ENCODE data around the gene MDM2. TPM values are rescaled to one million over a fixed set of nuclear protein-coding genes. Genes with fewer than 3 reads are reported as not detected.

MDM2 gene
- total RNA-seq, 2 experiments from 2014 or later = 143 to 318 TPM

DNA sequence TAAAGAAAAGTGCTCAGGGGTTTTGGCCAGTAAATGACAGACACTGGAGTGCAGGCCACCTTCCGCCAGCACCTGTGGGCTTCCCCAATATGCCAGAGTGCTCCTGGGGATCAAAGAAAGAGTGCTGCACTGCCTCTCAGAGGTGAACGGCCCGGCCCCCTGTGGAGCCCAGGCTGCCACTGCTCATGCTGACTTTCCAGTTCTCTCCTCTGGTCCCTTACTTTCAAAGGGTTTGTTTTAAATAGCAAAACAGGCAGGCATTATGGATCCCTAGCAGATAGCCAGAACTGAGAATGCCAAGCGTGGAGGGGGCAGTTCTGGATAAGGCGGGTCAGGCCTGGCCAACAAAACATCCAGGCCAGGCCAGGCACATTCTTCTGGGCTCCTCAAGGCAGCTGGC lies 59.6 kb downstream of the MDM2 start:
- TF ChIP-seq EZH2phosphoT487 (IDR thresholded peaks at IDR 0.05; ENCODE audit: borderline replicate concordance, low read depth, low read length) = no peak
- TF ChIP-seq, protein P1, sequence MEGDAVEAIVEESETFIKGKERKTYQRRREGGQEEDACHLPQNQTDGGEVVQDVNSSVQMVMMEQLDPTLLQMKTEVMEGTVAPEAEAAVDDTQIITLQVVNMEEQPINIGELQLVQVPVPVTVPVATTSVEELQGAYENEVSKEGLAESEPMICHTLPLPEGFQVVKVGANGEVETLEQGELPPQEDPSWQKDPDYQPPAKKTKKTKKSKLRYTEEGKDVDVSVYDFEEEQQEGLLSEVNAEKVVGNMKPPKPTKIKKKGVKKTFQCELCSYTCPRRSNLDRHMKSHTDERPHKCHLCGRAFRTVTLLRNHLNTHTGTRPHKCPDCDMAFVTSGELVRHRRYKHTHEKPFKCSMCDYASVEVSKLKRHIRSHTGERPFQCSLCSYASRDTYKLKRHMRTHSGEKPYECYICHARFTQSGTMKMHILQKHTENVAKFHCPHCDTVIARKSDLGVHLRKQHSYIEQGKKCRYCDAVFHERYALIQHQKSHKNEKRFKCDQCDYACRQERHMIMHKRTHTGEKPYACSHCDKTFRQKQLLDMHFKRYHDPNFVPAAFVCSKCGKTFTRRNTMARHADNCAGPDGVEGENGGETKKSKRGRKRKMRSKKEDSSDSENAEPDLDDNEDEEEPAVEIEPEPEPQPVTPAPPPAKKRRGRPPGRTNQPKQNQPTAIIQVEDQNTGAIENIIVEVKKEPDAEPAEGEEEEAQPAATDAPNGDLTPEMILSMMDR (conservative IDR thresholded peaks at IDR 0.05; ENCODE audit: low read length) = no peak
- Histone ChIP-seq H3K79me2 (ENCODE audit: insufficient read depth, low read depth, low read length) (no peaks in the 10 kb centered on the region), H3K27ac (ENCODE audit: low read depth, low read length, poor library complexity, severe bottlenecking) (no peak overlapping the region), H4K20me1 (ENCODE audit: insufficient read depth, low read length) (no peaks in the 10 kb centered on the region), H3K4me2 (ENCODE audit: low read length) (no peak overlapping the region), H3K4me1 (ENCODE audit: insufficient read depth, low read length, poor library complexity, severe bottlenecking) (peaks cover 23% of the 10 kb centered on the region), H3K36me3 (ENCODE audit: insufficient read depth, low read length) (no peaks in the 10 kb centered on the region), H3K4me3 (ENCODE audit: low read depth, low read length, poor library complexity, severe bottlenecking) (no peak overlapping the region), H3K9me2 (ENCODE audit: insufficient read depth, low read length) (no peaks in the 10 kb centered on the region), H3K9me3 (ENCODE audit: low read length) (no peaks in the 10 kb centered on the region), H2AFZ (ENCODE audit: low read length) (no peak overlapping the region)
- BruUV-seq (replicated peaks) = no TSS peak
- CTCF ChIA-PET (ENCODE audit: unreplicated experiment) = interaction anchor here (0.7 to 0.9 kb wide), 2 partner anchors 44 to 236 kb away, joined by 3 read pairs; no protein-coding TSS in a partner anchor
- no peak for DNase-seq (ENCODE audit: low spot score)
- intact Hi-C loops (cut with micrococcal nuclease; ENCODE audit: unreplicated experiment) = loop anchor here (5.0 kb wide), 1 partner anchor 290 kb away; no protein-coding TSS in a partner anchor
- POLR2A ChIA-PET = interaction anchor here (0.5 to 1.9 kb wide), 7 partner anchors 9 to 207 kb away, joined by 3 to 7 read pairs (median 4); no protein-coding TSS in a partner anchor

DNA sequence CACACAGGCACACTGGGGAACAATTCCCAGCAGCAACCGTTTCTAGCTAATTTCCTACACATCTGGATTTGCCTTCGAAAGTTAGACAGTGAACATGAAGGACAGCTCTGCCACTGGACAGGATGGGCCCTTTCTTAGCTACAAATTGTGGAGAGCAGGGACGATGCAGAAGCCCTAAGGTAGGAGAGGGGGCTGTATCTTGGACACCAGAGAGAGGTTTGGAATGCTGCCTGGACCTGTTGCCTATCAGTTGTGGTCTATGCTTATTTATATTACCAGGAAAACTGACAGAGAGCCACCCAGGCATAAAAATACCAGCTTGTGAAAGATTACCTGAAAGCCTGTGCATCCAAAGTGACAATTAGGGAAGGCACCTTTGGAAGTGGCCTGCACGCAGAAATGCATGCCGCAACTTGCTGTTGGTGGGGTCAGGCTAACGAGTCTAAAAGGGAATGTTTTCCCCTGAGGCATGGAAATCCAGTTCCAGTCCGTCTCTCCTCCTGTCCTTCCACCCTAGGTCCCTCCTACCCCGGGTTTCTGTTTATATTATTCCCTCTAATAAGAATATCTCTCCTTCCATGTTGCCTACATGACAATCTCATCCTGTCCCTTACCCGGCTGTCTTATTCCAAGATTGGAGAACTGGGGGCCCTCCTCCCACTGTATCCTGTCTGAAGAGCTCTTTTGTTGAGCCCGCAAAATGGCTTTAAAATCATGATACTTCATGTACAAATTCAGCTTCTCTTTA lies 60.2 kb downstream of the MDM2 start:
- ChIA-PET CTCF (ENCODE audit: unreplicated experiment) (no interaction called here), POLR2A (interaction anchor here (0.5 to 1.9 kb wide), 7 partner anchors 9 to 201 kb away, joined by 3 to 7 read pairs (median 3); no protein-coding TSS in a partner anchor)
- TF ChIP-seq, protein P1 (conservative IDR thresholded peaks at IDR 0.05; ENCODE audit: low read length) = no peak
- TF ChIP-seq EZH2phosphoT487 (IDR thresholded peaks at IDR 0.05; ENCODE audit: borderline replicate concordance, low read depth, low read length) = no peak
- no peak overlapping the region for H3K4me3 ChIP-seq (ENCODE audit: low read depth, low read length, poor library complexity, severe bottlenecking)
- DNase-seq (ENCODE audit: low spot score) = no peak
- no peaks in the 10 kb centered on the region for H3K9me3 ChIP-seq (ENCODE audit: low read length)
- no peaks in the 10 kb centered on the region for H3K9me2 ChIP-seq (ENCODE audit: insufficient read depth, low read length)
- H2AFZ ChIP-seq (ENCODE audit: low read length) = no peak overlapping the region
- no peak overlapping the region for H3K4me2 ChIP-seq (ENCODE audit: low read length)
- no TSS peak for BruUV-seq (replicated peaks)
- peaks cover 23% of the 10 kb centered on the region for H3K4me1 ChIP-seq (ENCODE audit: insufficient read depth, low read length, poor library complexity, severe bottlenecking)
- H3K36me3 ChIP-seq (ENCODE audit: insufficient read depth, low read length) = no peaks in the 10 kb centered on the region
- intact Hi-C loops (cut with micrococcal nuclease; ENCODE audit: unreplicated experiment) = loop anchor here (5.0 kb wide), 1 partner anchor 289 kb away; no protein-coding TSS in a partner anchor
- H3K27ac ChIP-seq (ENCODE audit: low read depth, low read length, poor library complexity, severe bottlenecking) = no peak overlapping the region
- H3K79me2 ChIP-seq (ENCODE audit: insufficient read depth, low read depth, low read length) = no peaks in the 10 kb centered on the region
- H4K20me1 ChIP-seq (ENCODE audit: insufficient read depth, low read length) = no peaks in the 10 kb centered on the region

DNA sequence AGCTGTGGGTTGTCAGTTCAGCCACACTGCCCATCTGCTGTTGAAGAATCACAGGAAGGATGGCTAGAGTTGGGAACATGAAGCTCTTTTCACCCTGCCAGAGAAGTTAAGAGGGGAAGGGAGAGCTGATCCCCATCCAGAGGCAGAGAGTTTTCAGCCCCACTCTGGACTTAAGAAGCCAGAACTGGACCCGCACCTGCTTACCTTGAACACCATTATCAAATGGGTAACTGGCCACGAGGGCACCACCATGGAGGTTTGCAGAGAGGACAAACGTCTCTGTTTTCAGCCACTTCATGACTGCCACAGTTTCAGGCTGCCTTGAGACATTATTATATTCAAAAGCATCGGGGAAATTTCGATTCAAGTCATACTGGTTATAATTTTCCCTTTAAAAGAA lies 62.0 kb downstream of the MDM2 start:
- no peak overlapping the region for H3K27ac ChIP-seq (ENCODE audit: low read depth, low read length, poor library complexity, severe bottlenecking)
- no TSS peak for BruUV-seq (replicated peaks)
- no peak for DNase-seq (ENCODE audit: low spot score)
- ChIA-PET POLR2A (interaction anchor here (0.5 to 1.7 kb wide), 4 partner anchors 10 to 544 kb away, joined by 3 read pairs; no protein-coding TSS in a partner anchor), CTCF (ENCODE audit: unreplicated experiment) (interaction anchor here (1.1 to 1.6 kb wide), 2 partner anchors 10 to 200 kb away, joined by 4 to 5 read pairs; no protein-coding TSS in a partner anchor)
- peaks cover 15% of the 10 kb centered on the region for H3K4me1 ChIP-seq (ENCODE audit: insufficient read depth, low read length, poor library complexity, severe bottlenecking)
- no peaks in the 10 kb centered on the region for H3K9me2 ChIP-seq (ENCODE audit: insufficient read depth, low read length)
- no peaks in the 10 kb centered on the region for H4K20me1 ChIP-seq (ENCODE audit: insufficient read depth, low read length)
- no peak overlapping the region for H3K4me2 ChIP-seq (ENCODE audit: low read length)
- H3K79me2 ChIP-seq (ENCODE audit: insufficient read depth, low read depth, low read length) = no peaks in the 10 kb centered on the region
- H3K36me3 ChIP-seq (ENCODE audit: insufficient read depth, low read length) = no peaks in the 10 kb centered on the region
- TF ChIP-seq, protein P1 (conservative IDR thresholded peaks at IDR 0.05; ENCODE audit: low read length) = no peak
- no peak for TF ChIP-seq EZH2phosphoT487 (IDR thresholded peaks at IDR 0.05; ENCODE audit: borderline replicate concordance, low read depth, low read length)
- H3K9me3 ChIP-seq (ENCODE audit: low read length) = no peaks in the 10 kb centered on the region
- intact Hi-C loops (cut with micrococcal nuclease; ENCODE audit: unreplicated experiment) = no loop called here
- H2AFZ ChIP-seq (ENCODE audit: low read length) = no peak overlapping the region
- no peak overlapping the region for H3K4me3 ChIP-seq (ENCODE audit: low read depth, low read length, poor library complexity, severe bottlenecking)

Measured in OCI-LY7 (cell line).